Stimulated activated CD4-positive, alpha-beta T cell treated with anti-CD3 and anti-CD28 coated beads, TNF-alpha, amount 100 ng/mL, for 4 hours (primary cell): ENCODE measurements around the gene MICALL2.

Source experiments
- DNase-seq, 3 experiments: peaks; one replicate each; pipeline ENCODE4 v3.0.0-alpha.2; 2020; ENCODE audit warnings: low read depth in 3 of 3

Gene MICALL2

DNA sequence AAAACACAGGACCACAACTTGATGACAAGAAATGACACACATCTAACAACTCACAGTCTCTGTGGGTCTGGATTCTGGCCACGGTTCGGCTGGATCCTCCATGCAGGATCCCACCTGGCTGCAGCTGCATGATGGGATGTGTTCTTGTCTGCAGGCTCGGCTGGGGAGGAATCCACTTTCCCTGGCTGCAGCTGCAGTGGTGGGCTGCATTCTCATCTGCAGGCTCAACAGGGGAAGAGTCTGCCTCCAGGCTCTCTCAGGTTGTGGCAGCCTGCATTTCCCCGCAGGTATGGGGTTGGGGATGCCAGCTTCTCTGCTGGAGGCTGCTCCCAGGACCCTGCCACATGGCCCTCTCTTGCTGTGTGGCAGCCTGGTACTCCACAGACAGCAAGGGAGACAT lies 64.9 kb downstream of the MICALL2 start:
- DNase-seq, result no peak

GRCh38 chr7:1393421-1393820 lies 65.8 kb downstream of the MICALL2 start:
- DNase-seq, result no peak

DNA sequence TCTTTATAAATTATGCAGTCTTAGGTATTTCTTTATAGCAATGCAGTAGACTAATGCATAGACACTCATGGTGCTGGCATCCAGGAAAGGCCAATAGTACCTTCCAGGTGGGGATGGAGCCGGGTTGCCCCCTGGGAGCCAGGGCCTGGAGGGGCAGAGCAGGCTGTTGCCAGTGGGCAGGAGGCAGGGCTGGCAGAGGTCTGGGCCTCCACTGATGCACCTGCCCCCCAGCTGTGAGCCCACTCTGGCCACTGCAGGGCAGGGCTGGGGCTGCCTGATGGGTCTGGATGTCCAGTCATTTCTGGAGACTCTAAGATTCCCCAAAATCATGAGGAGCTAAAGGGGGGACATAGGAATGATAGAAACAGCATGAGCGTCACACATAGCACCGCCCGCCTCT lies 66.7 kb downstream of the MICALL2 start:
- DNase-seq, result no peak

- DNase-seq, result no peak
These were observed 67.8 kb downstream of the MICALL2 start for GRCh38 chr7:1391449-1391848.

DNA sequence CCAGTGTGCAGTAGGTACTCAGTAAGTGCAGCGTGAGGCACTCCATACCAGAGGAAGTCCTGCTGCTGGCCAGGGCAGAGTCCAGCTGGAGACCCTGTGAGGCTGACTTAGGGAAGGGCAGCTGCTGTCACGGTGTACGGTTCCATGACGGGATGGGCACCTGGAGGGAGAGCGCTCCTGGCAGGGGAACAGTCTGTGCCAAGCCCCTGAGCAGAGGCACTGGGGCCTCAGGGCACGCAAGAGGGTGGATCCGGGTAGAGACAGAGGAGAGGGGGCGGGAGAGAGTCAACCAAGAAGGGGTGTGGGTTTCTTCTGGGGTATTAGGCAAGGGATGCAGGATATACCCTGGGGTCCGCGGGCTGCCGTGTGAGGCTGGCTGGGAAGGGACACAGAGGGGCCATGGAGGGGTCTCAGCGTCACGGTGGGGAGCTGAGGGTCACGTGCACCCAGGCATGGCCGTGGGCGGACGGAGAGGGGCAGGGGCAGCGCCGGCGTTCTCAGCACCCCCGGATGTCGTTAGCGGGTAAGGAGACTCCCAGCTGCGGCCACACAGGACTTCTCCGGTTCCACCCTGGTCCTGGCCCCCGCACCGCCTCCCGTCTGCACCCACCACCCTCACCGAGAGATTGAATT lies 70.5 kb downstream of the MICALL2 start:
- no peak for DNase-seq

DNA sequence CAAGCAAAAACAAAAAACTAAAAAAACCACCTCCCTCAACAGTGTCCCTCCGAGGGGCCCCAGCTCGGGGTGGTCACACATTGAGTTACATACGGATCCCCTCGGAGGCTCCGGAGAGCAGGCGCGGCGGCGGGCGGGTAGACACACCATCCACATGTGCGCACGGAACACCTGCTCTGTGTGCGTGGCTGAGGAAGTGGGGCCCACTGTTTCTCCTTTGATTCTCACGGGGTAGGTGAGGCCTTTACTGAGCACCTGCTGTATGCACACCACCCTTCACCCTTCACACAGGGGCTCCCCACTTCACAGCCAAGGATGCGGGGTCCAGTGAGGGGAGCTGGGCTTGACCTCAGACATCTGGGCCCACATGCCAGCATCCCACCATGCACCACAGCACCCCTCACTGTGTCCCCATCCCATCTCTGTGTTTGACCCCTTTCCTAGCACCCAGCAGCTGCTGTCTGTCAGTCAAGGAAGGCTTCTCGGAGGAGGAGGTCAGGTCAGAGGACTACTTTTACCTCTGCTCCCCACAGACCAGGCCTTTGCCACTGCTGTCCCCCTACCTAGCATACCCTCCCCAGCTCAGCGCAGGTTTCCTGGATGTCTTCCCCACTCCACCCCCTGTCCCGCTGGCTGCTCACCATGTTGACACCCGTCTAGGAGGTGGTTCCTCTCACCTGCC lies 71.1 kb downstream of the MICALL2 start:
- no peak for DNase-seq

- no peak for DNase-seq
These were observed 72.0 kb downstream of the MICALL2 start for GRCh38 chr7:1387261-1387660.

DNA sequence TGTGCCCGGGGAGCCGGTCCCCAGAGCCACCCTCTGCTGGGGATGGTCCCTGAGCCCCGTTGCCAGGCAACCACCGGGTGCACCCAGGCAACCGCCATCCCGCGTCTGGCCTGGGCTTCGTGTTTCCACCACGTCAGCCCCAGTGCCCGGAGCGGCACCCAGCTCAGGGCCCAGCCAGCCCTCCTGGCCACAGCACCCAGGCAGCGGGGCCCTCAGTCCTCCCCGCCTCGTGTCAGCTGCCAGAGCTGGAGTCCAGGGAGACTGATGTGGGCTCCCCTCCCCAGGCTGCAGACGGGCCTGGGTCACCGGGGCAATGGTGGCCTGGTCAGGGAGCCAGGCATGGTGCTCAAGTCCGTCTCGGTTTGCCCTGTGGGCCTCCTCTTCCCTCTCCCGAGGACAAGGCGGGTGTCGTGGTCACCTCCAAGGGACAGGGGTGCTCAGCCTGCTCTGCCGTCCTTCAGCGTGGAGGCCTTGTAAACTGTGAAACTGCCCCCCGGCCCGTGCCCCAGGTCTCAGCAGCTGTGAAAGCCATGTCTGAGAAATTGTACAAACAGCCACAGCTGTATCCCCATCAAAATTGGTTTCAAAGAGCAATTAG lies 72.5 kb downstream of the MICALL2 start:
- DNase-seq, result no peak

GRCh38 chr7:1385809-1386622 lies 73.3 kb downstream of the MICALL2 start:
- no peak for DNase-seq

GRCh38 chr7:1385086-1385808 lies 74.0 kb downstream of the MICALL2 start:
- no peak for DNase-seq
